IPS-18a (cell line): ENCODE data around the gene TRIM34.
A peak's percentile ranks its signal among the peaks of the same experiment; 100 is the strongest.
"Not testable (repeated sequence)": the region's sequence is repeated elsewhere in the genome, so short reads cannot be mapped to it uniquely, and the experiment has no call there.

Experiments used
- H3K27ac ChIP-seq: one replicate; pipeline ENCODE4 v1.5.1; 2013; ENCODE audit warnings: low read length
- H3K27me3 ChIP-seq: one replicate; pipeline ENCODE4 v1.6.1; 2013; ENCODE audit warnings: mild to moderate bottlenecking, low read length; ENCODE audit not compliant: control insufficient read depth, insufficient read depth
- H3K36me3 ChIP-seq: one replicate; pipeline ENCODE4 v1.6.1; 2013; ENCODE audit warnings: low read depth, low read length; ENCODE audit not compliant: control insufficient read depth
- H3K4me1 ChIP-seq: one replicate; pipeline ENCODE4 v1.6.1; 2013; ENCODE audit warnings: low read depth, low read length; ENCODE audit not compliant: control insufficient read depth
- H3K4me3 ChIP-seq: one replicate; pipeline ENCODE4 v1.5.1; 2013; ENCODE audit warnings: low read length
- H3K9ac ChIP-seq: one replicate; pipeline ENCODE4 v1.6.1; 2013; ENCODE audit warnings: mild to moderate bottlenecking, low read length, moderate library complexity
- H3K9me3 ChIP-seq: one replicate; pipeline ENCODE4 v1.6.1; 2013; ENCODE audit warnings: low read depth, low read length; ENCODE audit not compliant: control insufficient read depth

TRIM34 gene

GRCh38 chr11:5665051-5665570 lies 40.3 kb downstream of the TRIM34 start:
- Histone ChIP-seq H3K4me3 (no peak overlapping the region), H3K27me3 (no peaks in the 10 kb centered on the region), H3K9ac (no peak overlapping the region), H3K9me3 (no peaks in the 10 kb centered on the region), H3K36me3 (peaks cover 25% of the 10 kb centered on the region), H3K4me1 (no peaks in the 10 kb centered on the region), H3K27ac (no peak overlapping the region)

GRCh38 chr11:5665746-5666401 lies 41.1 kb downstream of the TRIM34 start:
- H3K27ac ChIP-seq, result no peak overlapping the region
- H3K27me3 ChIP-seq, result no peaks in the 10 kb centered on the region
- H3K9ac ChIP-seq, result no peak overlapping the region
- no peaks in the 10 kb centered on the region for H3K9me3 ChIP-seq
- no peak overlapping the region for H3K4me3 ChIP-seq
- no peaks in the 10 kb centered on the region for H3K4me1 ChIP-seq
- peaks cover 25% of the 10 kb centered on the region for H3K36me3 ChIP-seq

- Histone ChIP-seq H3K27ac (no peak overlapping the region), H3K36me3 (peaks cover 25% of the 10 kb centered on the region), H3K4me1 (no peaks in the 10 kb centered on the region), H3K9ac (no peak overlapping the region), H3K9me3 (no peaks in the 10 kb centered on the region), H3K27me3 (no peaks in the 10 kb centered on the region), H3K4me3 (no peak overlapping the region)
These were observed 41.6 kb downstream of the TRIM34 start for GRCh38 chr11:5666402-5666793.

GRCh38 chr11:5671831-5672230 lies 47.0 kb downstream of the TRIM34 start:
- Histone ChIP-seq H3K9me3 (no peaks in the 10 kb centered on the region), H3K36me3 (peaks cover 8% of the 10 kb centered on the region), H3K4me3 (no peak overlapping the region), H3K27ac (no peak overlapping the region), H3K27me3 (no peaks in the 10 kb centered on the region), H3K9ac (no peak overlapping the region), H3K4me1 (no peaks in the 10 kb centered on the region)

GRCh38 chr11:5674391-5674790 lies 49.6 kb downstream of the TRIM34 start:
- H3K27me3 ChIP-seq, result no peaks in the 10 kb centered on the region
- no peak overlapping the region for H3K9ac ChIP-seq
- no peak overlapping the region for H3K27ac ChIP-seq
- H3K4me1 ChIP-seq, result no peaks in the 10 kb centered on the region
- H3K9me3 ChIP-seq, result no peaks in the 10 kb centered on the region
- H3K4me3 ChIP-seq, result no peak overlapping the region
- peaks cover 21% of the 10 kb centered on the region for H3K36me3 ChIP-seq

GRCh38 chr11:5679811-5680210 lies 55.0 kb downstream of the TRIM34 start:
- no peaks in the 10 kb centered on the region for H3K9me3 ChIP-seq
- no peak overlapping the region for H3K9ac ChIP-seq

GRCh38 chr11:5682890-5683441 lies 58.2 kb downstream of the TRIM34 start:
- not testable (repeated sequence) for H3K27ac ChIP-seq, H3K9me3 ChIP-seq, H3K4me1 ChIP-seq, H3K9ac ChIP-seq, H3K4me3 ChIP-seq, H3K27me3 ChIP-seq
- peaks cover 20% of the 10 kb centered on the region for H3K36me3 ChIP-seq

More at GRCh38 chr11:5679811-5680210, 55.0 kb downstream of the TRIM34 start:
- Histone ChIP-seq H3K27ac (no peak overlapping the region), H3K4me1 (peaks cover 4% of the 10 kb centered on the region), H3K36me3 (peaks cover 23% of the 10 kb centered on the region), H3K4me3 (no peak overlapping the region), H3K27me3 (no peaks in the 10 kb centered on the region)

- not testable (repeated sequence) for H3K9ac ChIP-seq, H3K4me3 ChIP-seq, H3K9me3 ChIP-seq, H3K27me3 ChIP-seq, H3K4me1 ChIP-seq, H3K27ac ChIP-seq
- peaks cover 14% of the 10 kb centered on the region for H3K36me3 ChIP-seq
These were observed 58.8 kb downstream of the TRIM34 start for GRCh38 chr11:5683620-5684019.

GRCh38 chr11:5684036-5684645 lies 59.3 kb downstream of the TRIM34 start:
- Histone ChIP-seq H3K9ac (peak overlapping the region; percentile 85), H3K36me3 (peaks cover 9% of the 10 kb centered on the region), H3K27ac (peak overlapping the region; percentile 24), H3K27me3 (no peaks in the 10 kb centered on the region), H3K4me3 (peak overlapping the region; percentile 70), H3K9me3 (no peaks in the 10 kb centered on the region), H3K4me1 (peaks cover 8% of the 10 kb centered on the region)

GRCh38 chr11:5684646-5685362 lies 60.0 kb downstream of the TRIM34 start, which contains the start of gene TRIM5:
Gene TRIM5 (minus strand): TSS chr11:5685074. CDS start chr11:5680177, 4,897 bp downstream.
- peaks cover 11% of the 10 kb centered on the region for H3K4me1 ChIP-seq
- H3K27me3 ChIP-seq, result no peaks in the 10 kb centered on the region
- peak within 1 kb of the TSS; percentile 85 for H3K9ac ChIP-seq
- H3K4me3 ChIP-seq, result peak within 1 kb of the TSS; percentile 70
- peaks cover 2% of the 10 kb centered on the region for H3K36me3 ChIP-seq
- H3K9me3 ChIP-seq, result no peaks in the 10 kb centered on the region
- peak within 1 kb of the TSS; percentile 93 for H3K27ac ChIP-seq

GRCh38 chr11:5686426-5686825 lies 61.6 kb downstream of the TRIM34 start:
- Histone ChIP-seq H3K36me3 (no peaks in the 10 kb centered on the region), H3K27me3 (no peaks in the 10 kb centered on the region), H3K4me3 (no peak overlapping the region), H3K9me3 (no peaks in the 10 kb centered on the region), H3K27ac (no peak overlapping the region), H3K9ac (no peak overlapping the region), H3K4me1 (peaks cover 20% of the 10 kb centered on the region)
